ENCODE results near the gene PAN3.

PAN3 gene

GRCh38 chr13:28340272-28340793 lies 202.0 kb downstream of the PAN3 start:
- no peak for DNase-seq

- no peak for DNase-seq
These were observed 203.9 kb downstream of the PAN3 start for GRCh38 chr13:28342251-28342650.

- no peak for DNase-seq
These were observed 205.8 kb downstream of the PAN3 start for GRCh38 chr13:28344163-28344562.
